ENCODE measurements around the gene IL1R2. TPM values are rescaled to one million over a fixed set of nuclear protein-coding genes. Genes with fewer than 3 reads are reported as not detected.

Gene IL1R2
- total RNA-seq, 1 donor from 2014 or later, result 0.96 TPM

DNA sequence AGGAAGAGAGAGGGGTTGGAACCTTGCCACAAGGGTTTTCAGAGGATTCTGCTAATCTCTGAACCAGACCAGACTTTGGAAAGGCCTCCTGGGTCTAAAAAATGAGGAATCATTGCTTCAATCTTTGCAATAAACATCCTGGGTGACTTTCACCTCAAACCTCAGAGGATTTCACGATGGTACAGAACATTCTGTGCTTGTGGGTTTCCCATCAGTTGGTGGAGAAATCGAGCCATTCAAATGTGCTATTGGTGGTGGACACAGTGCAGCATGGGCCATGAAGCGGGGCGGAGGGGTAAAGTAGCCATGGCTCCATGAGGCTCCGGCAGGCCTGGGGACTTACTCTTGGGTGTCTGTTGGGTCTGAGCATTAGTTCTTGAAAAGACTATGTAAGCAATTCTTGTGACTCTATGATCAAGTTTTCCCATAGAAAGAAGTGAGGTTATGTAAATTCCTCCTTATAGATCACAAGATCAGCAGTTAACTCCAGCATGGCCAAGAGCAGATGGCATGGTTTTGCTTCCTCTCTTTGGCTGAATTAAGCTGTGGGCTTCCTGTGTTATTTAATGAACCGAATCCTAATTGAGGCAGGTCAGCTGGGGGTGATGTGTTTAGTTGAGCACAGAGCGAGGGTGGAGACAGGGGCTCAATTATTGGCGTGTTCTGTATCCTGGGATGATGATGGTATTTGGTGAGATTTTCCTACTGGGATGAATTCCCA lies 1.9 kb upstream of the IL1R2 start:
- H3K4me3 ChIP-seq, result no peak overlapping the region
- no peaks in the 10 kb centered on the region for H3K9me3 ChIP-seq (replicated peaks)
- H3K4me1 ChIP-seq, result no peaks in the 10 kb centered on the region
- H3K36me3 ChIP-seq, result no peaks in the 10 kb centered on the region
- TF ChIP-seq, protein P1, sequence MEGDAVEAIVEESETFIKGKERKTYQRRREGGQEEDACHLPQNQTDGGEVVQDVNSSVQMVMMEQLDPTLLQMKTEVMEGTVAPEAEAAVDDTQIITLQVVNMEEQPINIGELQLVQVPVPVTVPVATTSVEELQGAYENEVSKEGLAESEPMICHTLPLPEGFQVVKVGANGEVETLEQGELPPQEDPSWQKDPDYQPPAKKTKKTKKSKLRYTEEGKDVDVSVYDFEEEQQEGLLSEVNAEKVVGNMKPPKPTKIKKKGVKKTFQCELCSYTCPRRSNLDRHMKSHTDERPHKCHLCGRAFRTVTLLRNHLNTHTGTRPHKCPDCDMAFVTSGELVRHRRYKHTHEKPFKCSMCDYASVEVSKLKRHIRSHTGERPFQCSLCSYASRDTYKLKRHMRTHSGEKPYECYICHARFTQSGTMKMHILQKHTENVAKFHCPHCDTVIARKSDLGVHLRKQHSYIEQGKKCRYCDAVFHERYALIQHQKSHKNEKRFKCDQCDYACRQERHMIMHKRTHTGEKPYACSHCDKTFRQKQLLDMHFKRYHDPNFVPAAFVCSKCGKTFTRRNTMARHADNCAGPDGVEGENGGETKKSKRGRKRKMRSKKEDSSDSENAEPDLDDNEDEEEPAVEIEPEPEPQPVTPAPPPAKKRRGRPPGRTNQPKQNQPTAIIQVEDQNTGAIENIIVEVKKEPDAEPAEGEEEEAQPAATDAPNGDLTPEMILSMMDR (IDR thresholded peaks at IDR 0.05; ENCODE audit: borderline replicate concordance), result no peak
- no peak for DNase-seq
- H3K27ac ChIP-seq (replicated peaks), result no peak overlapping the region
- peaks cover 45% of the 10 kb centered on the region for H3K27me3 ChIP-seq (ENCODE audit: low read depth)
- intact Hi-C loops (cut with micrococcal nuclease), result loop anchor here (10.0 kb wide), 1 partner anchor 105 kb away; no protein-coding TSS in a partner anchor

DNA sequence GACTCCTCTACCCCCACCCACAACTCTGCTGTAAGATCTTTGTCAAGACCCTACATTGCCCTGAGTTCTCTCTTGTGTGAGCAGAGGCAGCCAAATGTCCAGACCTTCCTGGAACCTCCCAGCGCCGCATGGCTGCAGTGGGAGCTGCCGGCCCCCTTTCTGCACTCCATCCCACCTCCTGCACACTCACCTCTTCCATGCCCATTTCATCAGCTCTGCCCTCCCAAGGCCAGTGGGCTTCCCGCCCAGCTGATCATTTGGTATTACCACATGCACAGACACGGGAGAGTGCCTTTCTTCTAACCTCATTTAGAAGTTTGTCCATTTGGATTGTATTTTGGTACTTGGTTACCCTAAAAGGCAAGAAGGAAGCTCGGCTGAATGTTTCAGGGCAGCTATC lies 2.0 kb downstream of the IL1R2 start:
- H3K27me3 ChIP-seq (ENCODE audit: low read depth), result peaks cover 50% of the 10 kb centered on the region
- no peak overlapping the region for H3K4me3 ChIP-seq
- TF ChIP-seq, protein P1 (IDR thresholded peaks at IDR 0.05; ENCODE audit: borderline replicate concordance), result no peak
- H3K4me1 ChIP-seq, result no peaks in the 10 kb centered on the region
- H3K36me3 ChIP-seq, result no peaks in the 10 kb centered on the region
- no peak overlapping the region for H3K27ac ChIP-seq (replicated peaks)
- no peak for DNase-seq
- intact Hi-C loops (cut with micrococcal nuclease), result no loop called here
- H3K9me3 ChIP-seq (replicated peaks), result no peaks in the 10 kb centered on the region

DNA sequence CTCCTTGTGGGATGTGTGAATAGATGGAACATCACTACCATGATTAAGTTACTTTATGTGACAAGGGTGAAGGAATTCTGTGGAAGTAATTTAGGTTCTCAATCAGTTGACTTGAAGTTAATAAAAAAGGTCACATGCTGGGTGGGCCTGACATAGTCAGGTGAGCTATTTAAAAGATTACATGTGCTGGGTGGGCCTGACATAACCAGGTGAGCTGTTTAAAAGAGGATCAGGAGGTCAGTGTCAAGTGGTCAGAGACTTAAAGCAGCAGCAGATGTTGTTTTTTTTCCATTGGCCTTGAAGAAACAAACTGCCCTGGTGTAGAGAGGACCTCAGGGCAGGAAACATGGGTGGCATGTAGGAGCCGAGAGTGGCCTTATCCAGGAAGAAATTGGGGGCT lies 3.3 kb downstream of the IL1R2 start:
- Histone ChIP-seq H3K36me3 (no peaks in the 10 kb centered on the region), H3K4me1 (no peaks in the 10 kb centered on the region), H3K27me3 (ENCODE audit: low read depth) (peaks cover 63% of the 10 kb centered on the region), H3K9me3 (replicated peaks) (no peaks in the 10 kb centered on the region), H3K4me3 (no peak overlapping the region), H3K27ac (replicated peaks) (no peak overlapping the region)
- intact Hi-C loops (cut with micrococcal nuclease), result no loop called here
- DNase-seq, result no peak
- TF ChIP-seq, protein P1 (IDR thresholded peaks at IDR 0.05; ENCODE audit: borderline replicate concordance), result no peak

DNA sequence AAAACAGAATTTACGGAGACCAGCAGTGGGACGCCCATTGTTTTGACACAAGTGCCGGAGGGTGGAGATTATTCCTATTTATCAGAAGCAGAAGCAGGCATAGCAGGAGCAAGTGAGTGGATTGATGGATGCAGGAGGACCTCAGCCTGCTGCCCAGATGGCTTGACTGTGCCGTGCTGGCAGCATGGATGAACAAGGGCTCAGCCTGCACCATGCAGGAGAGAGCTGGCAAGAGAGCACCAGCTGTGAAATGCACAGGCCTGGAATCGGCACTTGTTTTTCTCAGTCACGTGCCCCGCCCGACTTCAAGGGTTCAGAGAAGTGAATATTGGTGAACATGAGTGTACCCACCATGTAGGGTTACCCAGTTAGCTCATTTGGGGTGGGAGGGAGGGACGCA lies 4.0 kb downstream of the IL1R2 start:
- no peak for DNase-seq
- TF ChIP-seq, protein P1 (IDR thresholded peaks at IDR 0.05; ENCODE audit: borderline replicate concordance), result no peak
- Histone ChIP-seq H3K27ac (replicated peaks) (no peak overlapping the region), H3K4me1 (no peaks in the 10 kb centered on the region), H3K36me3 (no peaks in the 10 kb centered on the region), H3K9me3 (replicated peaks) (no peaks in the 10 kb centered on the region), H3K27me3 (ENCODE audit: low read depth) (peaks cover 71% of the 10 kb centered on the region), H3K4me3 (no peak overlapping the region)
- intact Hi-C loops (cut with micrococcal nuclease), result no loop called here

DNA sequence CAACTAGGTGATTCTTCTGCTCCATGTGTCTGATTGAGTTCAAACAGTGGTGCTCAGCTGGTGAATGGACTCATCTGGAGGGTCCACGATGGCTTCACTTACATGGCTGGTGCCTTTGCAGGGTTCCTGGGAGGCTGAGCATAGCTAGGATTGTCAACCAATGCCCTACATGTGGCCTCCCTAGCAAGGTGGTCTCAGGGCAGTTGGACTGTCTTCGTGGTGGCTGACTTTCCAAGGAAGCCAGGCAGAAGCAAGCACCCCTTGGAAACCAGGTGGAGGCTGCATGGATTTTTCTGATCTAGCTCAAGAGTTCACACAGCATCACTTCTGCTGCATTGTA lies 6.8 kb downstream of the IL1R2 start:
- no peak overlapping the region for H3K27ac ChIP-seq (replicated peaks)
- no peaks in the 10 kb centered on the region for H3K9me3 ChIP-seq (replicated peaks)
- H3K4me1 ChIP-seq, result no peaks in the 10 kb centered on the region
- no peak for DNase-seq
- no peaks in the 10 kb centered on the region for H3K36me3 ChIP-seq
- TF ChIP-seq, protein P1 (IDR thresholded peaks at IDR 0.05; ENCODE audit: borderline replicate concordance), result no peak
- intact Hi-C loops (cut with micrococcal nuclease), result no loop called here
- H3K4me3 ChIP-seq, result no peak overlapping the region
- H3K27me3 ChIP-seq (ENCODE audit: low read depth), result peaks cover 52% of the 10 kb centered on the region
